HepG2 (cell line): Measurements from ENCODE around the gene NEAT1. TPM values are rescaled to one million over a fixed set of nuclear protein-coding genes. Genes with fewer than 3 reads are reported as not detected.

Source experiments
- CBX1 ChIP-seq: IDR thresholded peaks from one replicate; pipeline ENCODE4 v1.6.1; 2016; ENCODE audit warnings: antibody characterized with exemption, low read depth
- CCAR2 ChIP-seq: fragments of 200-400 bp; formaldehyde crosslinking; optimal IDR thresholded peaks from 2 replicates; pipeline ENCODE3; 2018; ENCODE audit warnings: low read depth, mild to moderate bottlenecking, low read length, moderate library complexity
- FIP1L1 ChIP-seq: fragments of 200-400 bp; formaldehyde crosslinking; IDR thresholded peaks from 2 replicates; pipeline ENCODE4 v1.6.1; 2018; ENCODE audit warnings: low read depth, mild to moderate bottlenecking, low read length, moderate library complexity, borderline replicate concordance; ENCODE audit not compliant: insufficient read depth
- FOXJ3 ChIP-seq: sonication (generic); formaldehyde crosslinking; IDR thresholded peaks from 2 replicates; pipeline ENCODE4 v1.4.0; 2020; ENCODE audit warnings: missing genetic modification reagents, mild to moderate bottlenecking, borderline replicate concordance
- FOXP1 ChIP-seq, 2 experiments: fragments of 450-650 bp in 1 of 2; IDR thresholded peaks; 2 replicates each; pipeline ENCODE4 v1.6.1; 2017 to 2018; ENCODE audit warnings: antibody characterized with exemption in 1 of 2
- HHEX ChIP-seq: IDR thresholded peaks from 2 replicates; pipeline ENCODE4 v1.6.1; 2016; ENCODE audit warnings: control low read depth
- HMGA1 ChIP-seq: sonication (generic); formaldehyde crosslinking; conservative IDR thresholded peaks from 2 replicates; pipeline ENCODE4 v1.4.0; 2020; ENCODE audit warnings: missing genetic modification reagents
- HOXA3 ChIP-seq: sonication (generic); formaldehyde crosslinking; IDR thresholded peaks from 2 replicates; pipeline ENCODE4 v1.5.0; 2020; ENCODE audit warnings: missing genetic modification reagents
- MAFF ChIP-seq: IDR thresholded peaks from 2 replicates; pipeline ENCODE4 v1.6.1; 2011; ENCODE audit warnings: low read depth, low read length, improper control_type of control experiment
- MED13 ChIP-seq: sonication (generic); formaldehyde crosslinking; IDR thresholded peaks from 2 replicates; pipeline ENCODE4 v1.5.0; 2020; ENCODE audit warnings: missing genetic modification reagents
- NCOA1 ChIP-seq: sonication (generic); formaldehyde crosslinking; IDR thresholded peaks from 2 replicates; pipeline ENCODE4 v1.9.0; 2021; ENCODE audit warnings: missing genetic modification reagents
- NRL ChIP-seq: sonication (generic); formaldehyde crosslinking; IDR thresholded peaks from 2 replicates; pipeline ENCODE4 v1.5.0; 2020; ENCODE audit warnings: missing genetic modification reagents, mild to moderate bottlenecking, moderate library complexity, borderline replicate concordance
- PLSCR1 ChIP-seq: sonication (generic); formaldehyde crosslinking; IDR thresholded peaks from 2 replicates; pipeline ENCODE4 v1.5.0; 2020; ENCODE audit warnings: missing genetic modification reagents, mild to moderate bottlenecking, borderline replicate concordance
- THAP11 ChIP-seq: IDR thresholded peaks from 2 replicates; pipeline ENCODE4 v1.6.1; 2016; ENCODE audit warnings: missing biosample characterization, missing genetic modification reagents
- ZBTB21 ChIP-seq: sonication (generic); formaldehyde crosslinking; IDR thresholded peaks from 2 replicates; pipeline ENCODE4 v1.4.0; 2020; ENCODE audit warnings: missing genetic modification reagents
- ZKSCAN1 ChIP-seq: fragments of 150-350 bp; IDR thresholded peaks from 2 replicates; pipeline ENCODE4 v1.6.1; 2014; ENCODE audit warnings: low read length
- ZNF12 ChIP-seq: sonication (generic); formaldehyde crosslinking; IDR thresholded peaks from 2 replicates; pipeline ENCODE4 v1.5.0; 2020; ENCODE audit warnings: missing genetic modification reagents
- ZNF180 ChIP-seq: sonication (generic); formaldehyde crosslinking; IDR thresholded peaks from 2 replicates; pipeline ENCODE4 v1.4.0; 2020; ENCODE audit warnings: low read depth, missing genetic modification reagents, borderline replicate concordance
- ZNF329 ChIP-seq: sonication (generic); formaldehyde crosslinking; IDR thresholded peaks from 2 replicates; pipeline ENCODE4 v1.9.0; 2021; ENCODE audit warnings: low read depth, mild to moderate bottlenecking, missing genetic modification reagents
- ZNF441 ChIP-seq: sonication (generic); formaldehyde crosslinking; IDR thresholded peaks from 2 replicates; pipeline ENCODE4 v1.7.0; 2021; ENCODE audit warnings: missing genetic modification reagents, borderline replicate concordance
- ZNF468 ChIP-seq: sonication (generic); formaldehyde crosslinking; IDR thresholded peaks from 2 replicates; pipeline ENCODE4 v1.8.0; 2022; ENCODE audit warnings: mild to moderate bottlenecking, moderate library complexity, missing genetic modification reagents
- ZNF691 ChIP-seq: sonication (generic); formaldehyde crosslinking; IDR thresholded peaks from 2 replicates; pipeline ENCODE4 v1.4.0; 2020; ENCODE audit warnings: missing genetic modification reagents, low read depth, mild to moderate bottlenecking, borderline replicate concordance
- ZSCAN20 ChIP-seq: sonication (generic); formaldehyde crosslinking; IDR thresholded peaks from 2 replicates; pipeline ENCODE4 v1.4.0; 2020; ENCODE audit warnings: missing genetic modification reagents, mild to moderate bottlenecking, borderline replicate concordance
- ZSCAN30 ChIP-seq: sonication (generic); formaldehyde crosslinking; IDR thresholded peaks from 2 replicates; pipeline ENCODE4 v1.5.0; 2020; ENCODE audit warnings: mild to moderate bottlenecking, missing genetic modification reagents
- polyA plus RNA-seq, 8 experiments: library from polyadenylated mRNA; depleted of rRNA in 3 of 8; stranded (reverse) in 7 of 8; unstranded in 1 of 8; fragments of >200 nt; fragmentation: Illumina TruSeq in 4 of 8; extraction: Trizol in 4 of 8; gene quantifications; 2 replicates each; pipeline versions ENCODE4 v1.2.1 to v1.2.3, GENCODE V29; 2011 to 2016; ENCODE audit warnings: low read depth in 4 of 8, missing spikeins in 1 of 8, mixed read lengths in 1 of 8; ENCODE audit not compliant: insufficient read depth in 1 of 8
- total RNA-seq, 5 experiments: library from RNA; depleted of rRNA; stranded (reverse); fragments of >200 nt; fragmentation: Illumina TruSeq; extraction: Trizol; gene quantifications; 2 replicates each; pipeline ENCODE4 v1.2.3, GENCODE V29; 2016; ENCODE audit warnings: low read depth in 1 of 5
- TF ChIP-seq, protein P1 (sequence below): sonication (generic); formaldehyde crosslinking; IDR thresholded peaks from 2 replicates; pipeline ENCODE4 v1.4.0; 2020; ENCODE audit warnings: mild to moderate bottlenecking, missing genetic modification reagents, borderline replicate concordance
- TF ChIP-seq, protein P2 (sequence below): sonication (generic); formaldehyde crosslinking; IDR thresholded peaks from 2 replicates; pipeline ENCODE4 v1.4.0; 2020; ENCODE audit warnings: missing genetic modification reagents, mild to moderate bottlenecking, borderline replicate concordance
- TF ChIP-seq, protein P3 (sequence below): sonication (generic); IDR thresholded peaks from 2 replicates; pipeline ENCODE4 v1.6.1; 2016; ENCODE audit warnings: low read depth, borderline replicate concordance

Gene NEAT1
- total and polyA plus RNA-seq, 2 of the 13 experiments (the other 11 are each of a cell fraction or from before 2014, with no cell fraction given): 20.5 to 41.2 TPM

GRCh38 chr11:65468874-65469333, 46.3 kb downstream of the NEAT1 start (continued):
- TF ChIP-seq PLSCR1 (no peak), ZNF329 (CRISPR knock-in tag) (no peak), FOXJ3 (CRISPR knock-in tag) (no peak), NCOA1 (CRISPR knock-in tag) (no peak), HHEX (CRISPR knock-in tag) (no peak), CCAR2 (no peak), NRL (no peak), MAFF (no peak), ZNF180 (CRISPR knock-in tag) (no peak), ZNF691 (CRISPR knock-in tag) (no peak), ZNF468 (CRISPR knock-in tag) (no peak), ZNF441 (no peak), ZKSCAN1 (no peak), HOXA3 (CRISPR knock-in tag) (0 out of 2 replicates have a peak, but pooled peaks have one; percentile 18), FOXP1 (IDR thresholded peaks at IDR 0.05) (no peak), FOXP1 (CRISPR knock-in tag; IDR thresholded peaks at IDR 0.05) (no peak), FIP1L1 (no peak), HMGA1 (no peak), CBX1 (peak; percentile 68), ZSCAN20 (CRISPR knock-in tag) (no peak), THAP11 (0 out of 2 replicates have a peak, but pooled peaks have one; percentile 32), ZNF12 (CRISPR knock-in tag) (no peak), ZSCAN30 (CRISPR knock-in tag) (no peak), ZBTB21 (CRISPR knock-in tag) (no peak), MED13 (CRISPR knock-in tag) (no peak)
- TF ChIP-seq, protein P1, sequence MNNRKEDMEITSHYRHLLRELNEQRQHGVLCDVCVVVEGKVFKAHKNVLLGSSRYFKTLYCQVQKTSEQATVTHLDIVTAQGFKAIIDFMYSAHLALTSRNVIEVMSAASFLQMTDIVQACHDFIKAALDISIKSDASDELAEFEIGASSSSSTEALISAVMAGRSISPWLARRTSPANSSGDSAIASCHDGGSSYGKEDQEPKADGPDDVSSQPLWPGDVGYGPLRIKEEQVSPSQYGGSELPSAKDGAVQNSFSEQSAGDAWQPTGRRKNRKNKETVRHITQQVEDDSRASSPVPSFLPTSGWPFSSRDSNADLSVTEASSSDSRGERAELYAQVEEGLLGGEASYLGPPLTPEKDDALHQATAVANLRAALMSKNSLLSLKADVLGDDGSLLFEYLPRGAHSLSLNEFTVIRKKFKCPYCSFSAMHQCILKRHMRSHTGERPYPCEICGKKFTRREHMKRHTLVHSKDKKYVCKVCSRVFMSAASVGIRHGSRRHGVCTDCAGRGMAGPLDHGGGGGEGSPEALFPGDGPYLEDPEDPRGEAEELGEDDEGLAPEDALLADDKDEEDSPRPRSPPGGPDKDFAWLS: no peak
- TF ChIP-seq, protein P2, sequence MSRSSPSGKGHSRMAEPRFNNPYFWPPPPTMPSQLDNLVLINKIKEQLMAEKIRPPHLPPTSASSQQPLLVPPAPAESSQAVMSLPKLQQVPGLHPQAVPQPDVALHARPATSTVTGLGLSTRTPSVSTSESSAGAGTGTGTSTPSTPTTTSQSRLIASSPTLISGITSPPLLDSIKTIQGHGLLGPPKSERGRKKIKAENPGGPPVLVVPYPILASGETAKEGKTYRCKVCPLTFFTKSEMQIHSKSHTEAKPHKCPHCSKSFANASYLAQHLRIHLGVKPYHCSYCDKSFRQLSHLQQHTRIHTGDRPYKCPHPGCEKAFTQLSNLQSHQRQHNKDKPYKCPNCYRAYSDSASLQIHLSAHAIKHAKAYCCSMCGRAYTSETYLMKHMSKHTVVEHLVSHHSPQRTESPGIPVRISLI: no peak
- TF ChIP-seq, protein P3, sequence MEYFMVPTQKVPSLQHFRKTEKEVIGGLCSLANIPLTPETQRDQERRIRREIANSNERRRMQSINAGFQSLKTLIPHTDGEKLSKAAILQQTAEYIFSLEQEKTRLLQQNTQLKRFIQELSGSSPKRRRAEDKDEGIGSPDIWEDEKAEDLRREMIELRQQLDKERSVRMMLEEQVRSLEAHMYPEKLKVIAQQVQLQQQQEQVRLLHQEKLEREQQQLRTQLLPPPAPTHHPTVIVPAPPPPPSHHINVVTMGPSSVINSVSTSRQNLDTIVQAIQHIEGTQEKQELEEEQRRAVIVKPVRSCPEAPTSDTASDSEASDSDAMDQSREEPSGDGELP: peak; percentile 89; the same call in 1 of the 2 replicates
